GM12874 (cell line): Measurements from ENCODE around the gene KLK15.

ENCODE experiments used
- TF ChIP-seq, protein P1 (sequence below): IDR thresholded peaks from 2 replicates; pipeline ENCODE4 v1.5.1; 2011; ENCODE audit warnings: low read depth, mild to moderate bottlenecking, control low read depth, low read length, moderate library complexity; ENCODE audit not compliant: insufficient read depth

KLK15 gene

DNA sequence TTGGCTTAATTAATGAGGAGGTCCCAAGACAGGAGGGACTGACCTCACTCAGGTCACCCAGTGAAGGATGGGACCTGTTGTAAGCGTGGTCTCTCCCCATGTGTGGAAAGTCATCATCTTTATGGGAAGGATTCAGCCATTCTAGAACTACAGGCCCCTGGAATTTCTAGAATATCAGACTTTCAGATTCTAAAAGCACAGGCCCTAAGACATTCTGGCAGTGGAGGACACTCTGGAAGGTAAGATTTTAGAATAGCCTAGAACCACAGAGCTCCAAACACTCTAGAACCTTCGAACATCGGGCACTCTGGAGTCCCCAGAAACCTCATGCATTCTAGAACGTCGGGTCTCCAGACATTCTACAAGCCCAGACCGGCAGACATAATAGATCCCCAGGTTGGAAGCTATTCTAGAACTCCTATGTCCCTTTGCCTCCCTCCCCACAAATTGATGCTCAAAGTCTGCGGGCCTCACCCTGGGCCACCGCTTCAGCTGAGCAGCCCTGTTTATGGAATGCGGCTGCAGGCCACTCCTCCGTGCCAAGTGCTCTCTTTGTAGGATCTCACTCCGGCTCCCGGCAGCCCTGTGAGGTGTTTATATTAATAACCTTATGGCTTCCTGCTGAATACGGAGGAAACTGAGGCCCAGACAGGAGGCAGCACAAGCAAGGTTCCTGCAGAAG, 1.9 kb upstream of the KLK15 start:
- TF ChIP-seq, protein P1, sequence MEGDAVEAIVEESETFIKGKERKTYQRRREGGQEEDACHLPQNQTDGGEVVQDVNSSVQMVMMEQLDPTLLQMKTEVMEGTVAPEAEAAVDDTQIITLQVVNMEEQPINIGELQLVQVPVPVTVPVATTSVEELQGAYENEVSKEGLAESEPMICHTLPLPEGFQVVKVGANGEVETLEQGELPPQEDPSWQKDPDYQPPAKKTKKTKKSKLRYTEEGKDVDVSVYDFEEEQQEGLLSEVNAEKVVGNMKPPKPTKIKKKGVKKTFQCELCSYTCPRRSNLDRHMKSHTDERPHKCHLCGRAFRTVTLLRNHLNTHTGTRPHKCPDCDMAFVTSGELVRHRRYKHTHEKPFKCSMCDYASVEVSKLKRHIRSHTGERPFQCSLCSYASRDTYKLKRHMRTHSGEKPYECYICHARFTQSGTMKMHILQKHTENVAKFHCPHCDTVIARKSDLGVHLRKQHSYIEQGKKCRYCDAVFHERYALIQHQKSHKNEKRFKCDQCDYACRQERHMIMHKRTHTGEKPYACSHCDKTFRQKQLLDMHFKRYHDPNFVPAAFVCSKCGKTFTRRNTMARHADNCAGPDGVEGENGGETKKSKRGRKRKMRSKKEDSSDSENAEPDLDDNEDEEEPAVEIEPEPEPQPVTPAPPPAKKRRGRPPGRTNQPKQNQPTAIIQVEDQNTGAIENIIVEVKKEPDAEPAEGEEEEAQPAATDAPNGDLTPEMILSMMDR: no peak

DNA sequence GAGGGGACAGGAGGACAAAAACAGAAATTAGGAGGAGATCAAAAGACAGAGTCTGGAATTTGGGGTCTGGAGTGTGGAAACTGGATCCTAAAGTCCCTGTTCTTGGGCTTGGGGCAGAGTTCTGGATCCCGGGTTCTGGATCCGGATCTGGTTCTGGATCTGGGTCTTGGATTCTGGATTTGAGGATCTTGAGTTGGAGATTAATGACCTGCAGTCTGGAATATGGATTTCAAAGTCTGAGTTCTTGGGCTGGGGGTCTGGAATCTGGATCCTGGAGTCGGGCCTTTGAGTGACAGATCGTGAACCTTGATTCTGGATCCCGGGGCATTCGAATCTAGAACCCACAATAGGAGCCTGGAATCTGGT, 411 bp upstream of the KLK15 start:
- TF ChIP-seq, protein P1: no peak

DNA sequence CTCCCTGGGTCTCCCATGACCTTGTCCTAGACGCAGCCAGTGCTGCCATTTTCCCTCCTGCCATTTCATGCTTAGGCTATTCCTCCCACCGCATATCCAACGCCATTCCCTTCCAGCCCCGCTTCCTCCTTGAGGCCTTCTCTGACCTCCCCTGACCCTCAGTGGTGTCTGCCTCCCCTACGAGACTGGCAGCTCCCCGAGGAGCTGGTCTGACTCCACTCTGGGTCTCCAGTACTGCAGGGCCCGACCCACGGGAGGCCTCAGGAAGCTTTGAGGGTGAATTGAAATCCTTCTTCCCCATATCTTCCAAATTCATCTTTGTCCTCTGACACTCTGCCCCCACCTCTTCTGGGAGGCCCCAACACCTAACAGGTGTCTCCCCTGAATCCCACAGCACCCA, 708 bp downstream of the KLK15 start:
- TF ChIP-seq, protein P1: no peak

DNA sequence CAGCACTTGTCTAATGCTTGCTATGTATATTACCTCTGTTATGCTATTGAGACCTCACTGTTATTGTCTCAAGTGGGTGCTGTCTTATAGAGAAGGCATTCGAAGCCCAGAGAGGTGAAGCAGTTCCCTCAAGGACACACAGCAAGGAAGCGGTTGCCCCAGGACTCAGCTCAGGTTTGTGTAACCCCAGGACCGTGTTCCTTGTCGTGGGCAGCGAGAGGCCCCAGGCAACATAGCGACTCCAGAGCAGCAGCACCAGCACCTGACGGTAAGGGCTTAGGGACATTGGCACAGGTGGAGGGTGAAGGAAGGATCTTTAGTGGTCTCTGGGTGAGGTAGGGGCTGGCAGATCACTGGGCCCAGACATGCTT, 2.4 kb downstream of the KLK15 start:
- TF ChIP-seq, protein P1: no peak

DNA sequence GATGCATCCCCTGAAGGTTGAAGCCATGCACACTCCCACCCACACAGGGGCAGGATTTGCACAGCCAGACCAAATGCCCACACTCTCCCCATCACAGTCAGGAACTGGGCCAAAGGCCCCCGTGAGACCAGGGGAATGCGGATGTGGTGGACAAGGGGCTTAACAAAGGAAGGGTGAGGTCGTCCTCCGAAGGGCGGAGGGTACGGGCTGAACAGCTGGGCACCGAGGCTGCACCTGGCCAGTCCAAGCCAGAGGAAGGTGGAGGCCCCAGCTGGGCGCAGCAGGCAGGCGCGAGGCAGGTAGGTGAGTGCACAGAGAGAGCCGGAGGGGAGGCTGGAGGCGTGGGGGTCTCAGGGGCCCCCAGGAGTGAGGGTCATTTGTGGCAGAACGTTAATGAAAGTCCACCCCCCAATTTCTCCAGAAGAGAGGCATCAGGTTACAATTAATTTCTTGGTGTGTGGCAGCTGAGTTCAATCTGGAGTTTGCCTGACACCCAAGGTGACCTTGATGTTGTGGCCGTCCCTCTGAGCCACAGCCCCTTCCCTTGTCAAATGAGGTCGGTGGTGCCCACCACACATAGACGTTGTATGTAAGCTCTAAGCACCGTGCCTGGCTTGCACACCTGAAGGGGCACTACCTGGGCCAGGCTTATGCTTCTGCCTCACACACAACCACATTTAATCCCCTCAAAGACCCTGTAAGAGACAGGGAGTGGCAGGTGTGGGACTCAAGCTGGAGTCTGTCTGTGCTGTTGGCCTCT, 2.9 kb downstream of the KLK15 start:
- TF ChIP-seq, protein P1: no peak

DNA sequence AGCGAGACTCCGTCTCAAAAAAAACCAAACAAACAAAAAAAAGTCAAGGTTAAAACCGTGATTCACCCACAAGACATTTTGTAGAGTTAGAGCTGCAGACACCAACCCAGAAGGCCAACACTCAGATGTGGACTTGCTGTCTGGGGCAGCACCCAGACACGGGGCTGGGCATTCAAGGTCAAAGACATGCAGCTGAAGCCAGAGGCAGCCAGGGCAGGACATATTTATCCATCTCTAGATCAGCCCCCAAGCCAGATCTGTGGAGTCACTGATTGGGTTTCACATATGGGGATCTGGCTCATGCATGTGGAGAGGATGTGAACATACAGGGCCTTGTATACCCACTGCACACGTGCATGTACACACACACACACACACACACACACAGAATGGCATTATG, 3.6 kb downstream of the KLK15 start:
- TF ChIP-seq, protein P1: no peak

DNA sequence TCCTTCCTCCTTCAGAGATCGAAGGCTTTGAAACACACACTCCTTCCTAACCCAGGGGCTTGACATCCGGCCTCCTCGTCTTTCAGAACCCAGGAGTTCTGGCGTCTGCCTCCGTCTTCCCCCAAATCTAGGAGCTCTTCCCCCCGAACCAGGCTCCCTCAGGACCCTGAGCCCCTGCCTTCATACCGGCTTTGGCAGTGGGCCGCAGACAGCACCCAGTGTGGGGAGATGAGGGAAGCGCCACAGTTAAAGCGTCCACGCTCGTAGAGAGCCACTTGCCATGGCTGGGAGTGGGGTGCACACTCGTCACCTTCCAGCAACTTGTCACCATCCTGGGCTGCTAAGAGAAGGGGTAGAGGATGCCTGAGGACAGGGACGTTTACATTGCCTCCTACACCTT, 5.9 kb downstream of the KLK15 start:
- TF ChIP-seq, protein P1: no peak
